ENCODE measurements around the gene BCL2L2. TPM values are rescaled to one million over a fixed set of nuclear protein-coding genes. Genes with fewer than 3 reads are reported as not detected.

The BCL2L2 gene
- total RNA-seq, 2 donors from 2014 or later: 2.7 to 3.2 TPM

DNA sequence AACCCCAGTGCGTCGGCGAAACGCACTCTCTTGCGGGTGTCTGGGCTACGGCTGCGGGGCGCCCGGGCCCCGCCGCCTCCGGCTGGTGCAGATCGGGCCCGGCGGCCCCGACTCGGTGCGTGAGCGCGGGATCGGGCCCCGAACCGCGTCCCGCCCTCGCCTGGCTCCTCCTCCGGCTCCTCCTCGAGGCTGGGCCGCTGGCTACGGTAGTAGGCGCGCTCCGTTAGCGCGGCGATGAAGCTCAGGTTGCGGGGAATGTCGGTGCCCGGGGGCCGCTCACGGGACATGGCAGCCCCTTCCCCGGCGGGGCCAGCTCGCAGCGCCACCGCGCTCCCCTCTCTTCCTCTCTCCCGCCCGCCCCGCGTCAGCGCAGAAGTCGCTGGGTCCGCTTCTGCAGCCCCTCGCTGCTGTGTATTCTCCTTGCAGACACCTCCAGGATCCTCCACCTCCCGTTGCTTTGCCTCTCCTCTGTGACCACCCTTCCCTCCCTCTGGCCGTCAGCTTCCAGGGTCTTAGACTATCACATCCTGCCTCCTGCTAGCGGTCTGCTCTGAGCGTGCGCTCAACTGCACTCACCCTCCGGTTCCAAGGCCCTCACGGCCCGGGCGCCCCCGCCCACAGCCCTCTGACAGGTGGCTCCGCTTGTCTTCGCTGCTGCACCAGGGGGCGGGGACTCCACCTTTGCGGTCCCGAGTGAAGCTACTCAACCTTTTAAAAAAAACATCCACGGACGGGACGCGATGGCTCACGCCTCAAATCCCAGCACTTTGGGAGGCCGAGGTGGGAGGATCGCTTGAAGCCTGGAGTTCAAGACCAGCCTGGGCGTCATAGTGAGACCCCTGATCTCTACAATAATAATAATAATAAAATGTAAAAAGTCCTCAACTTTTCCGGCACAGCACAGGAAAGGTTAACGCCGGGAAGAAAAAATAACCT lies 4.1 kb upstream of the BCL2L2 start, which contains the start of gene PPP1R3E:
PPP1R3E (minus strand) TSS at position 570 of the 936 bp plus-strand sequence; CDS start at position 287, 283 bp downstream.
- Mint-ChIP-seq H3K4me3 (peak within 1 kb of the TSS; percentile 91 to 100), H3K36me3 (ENCODE audit: insufficient read depth in 2 of 2) (peaks cover 1% of the 10 kb centered on the region in 2 donors), H3K27me3 (ENCODE audit: low read depth) (peaks cover 26% of the 10 kb centered on the region), H3K4me1 (ENCODE audit: low read depth) (peaks cover 31% of the 10 kb centered on the region), H3K27ac (peak within 1 kb of the TSS; percentile 93), H3K9me3 (no peaks in the 10 kb centered on the region)
- ATAC-seq (replicated peaks in 1 of 2) (peak; percentile 48), DNase-seq (peak; percentile 90 to 93)

DNA sequence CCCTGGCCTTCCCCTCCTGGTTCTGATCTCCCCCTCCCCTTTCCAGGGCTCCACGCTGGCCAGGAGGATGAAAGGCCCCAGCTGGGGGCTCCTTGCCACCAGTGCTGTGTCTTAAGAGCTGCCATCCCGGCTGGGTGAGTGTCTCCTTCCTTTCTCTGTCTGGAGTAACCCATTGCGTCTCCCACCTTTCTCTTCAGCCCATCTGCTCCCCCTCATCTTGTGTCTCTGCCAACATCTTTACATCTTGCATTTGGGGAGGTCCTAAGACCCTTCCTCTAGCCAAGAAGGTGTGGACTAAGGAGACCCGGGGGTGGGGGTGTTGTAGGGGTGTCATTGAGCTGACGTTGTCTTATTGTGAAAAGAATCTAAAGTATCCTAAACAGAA lies 505 bp downstream of the BCL2L2 start:
- Mint-ChIP-seq H3K27ac (no peak overlapping the region), H3K4me3 (peak overlapping the region; percentile 40 to 68), H3K9me3 (no peaks in the 10 kb centered on the region), H3K4me1 (ENCODE audit: low read depth) (peaks cover 24% of the 10 kb centered on the region), H3K36me3 (ENCODE audit: insufficient read depth in 2 of 2) (peaks cover 0 to 1% of the 10 kb centered on the region in 2 donors), H3K27me3 (ENCODE audit: low read depth) (peaks cover 29% of the 10 kb centered on the region)
- ATAC-seq (replicated peaks in 1 of 2): no peak
- no peak for DNase-seq

GRCh38 chr14:23307687-23308644 lies 1.3 kb downstream of the BCL2L2 start:
- peak overlapping the region in 1 of 2 donors; percentile 12 for H3K4me3 Mint-ChIP-seq
- H3K27me3 Mint-ChIP-seq (ENCODE audit: low read depth): peaks cover 29% of the 10 kb centered on the region
- H3K9me3 Mint-ChIP-seq: no peaks in the 10 kb centered on the region
- ATAC-seq (replicated peaks in 1 of 2) (no peak), DNase-seq (no peak)
- H3K36me3 Mint-ChIP-seq (ENCODE audit: insufficient read depth in 2 of 2): no peaks in the 10 kb centered on the region
- peaks cover 19% of the 10 kb centered on the region for H3K4me1 Mint-ChIP-seq (ENCODE audit: low read depth)
- no peak overlapping the region for H3K27ac Mint-ChIP-seq

DNA sequence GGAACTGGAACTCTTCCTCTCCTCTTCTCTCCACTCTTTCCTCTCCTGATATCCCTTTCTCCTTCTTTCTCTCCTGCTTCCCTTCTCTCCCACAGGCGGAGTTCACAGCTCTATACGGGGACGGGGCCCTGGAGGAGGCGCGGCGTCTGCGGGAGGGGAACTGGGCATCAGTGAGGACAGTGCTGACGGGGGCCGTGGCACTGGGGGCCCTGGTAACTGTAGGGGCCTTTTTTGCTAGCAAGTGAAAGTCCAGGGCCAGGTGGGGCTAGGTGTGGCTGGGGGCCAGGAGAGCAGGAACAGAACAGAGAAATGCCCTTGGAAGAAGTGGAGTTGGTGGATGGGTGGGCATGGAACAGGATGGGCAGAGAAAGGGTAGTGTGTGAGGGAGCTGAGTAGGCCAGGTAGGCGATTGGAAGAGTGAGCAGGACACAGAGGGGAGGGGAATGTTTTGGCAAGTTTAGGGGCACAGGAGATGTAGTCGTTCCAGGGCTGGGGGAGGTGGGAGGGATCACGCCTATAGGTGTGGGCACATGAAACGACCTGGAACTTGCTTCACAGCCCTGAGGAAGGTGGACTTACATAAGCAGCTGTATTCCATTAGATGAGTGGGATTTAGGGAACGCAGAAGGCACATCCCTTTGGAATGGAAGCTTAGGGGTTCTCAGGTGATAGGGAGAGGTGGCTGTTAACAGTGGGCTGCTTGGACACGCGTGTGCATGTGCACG lies 2.2 kb downstream of the BCL2L2 start:
- Mint-ChIP-seq H3K27ac (no peak overlapping the region), H3K4me3 (no peak overlapping the region)
- DNase-seq: no peak

GRCh38 chr14:23310546-23310945 lies 3.9 kb downstream of the BCL2L2 start:
- ATAC-seq (replicated peaks in 1 of 2) (no peak), DNase-seq (no peak)
- H3K27me3 Mint-ChIP-seq (ENCODE audit: low read depth): peaks cover 19% of the 10 kb centered on the region
- H3K9me3 Mint-ChIP-seq: no peaks in the 10 kb centered on the region
- H3K27ac Mint-ChIP-seq: no peak overlapping the region
- H3K36me3 Mint-ChIP-seq (ENCODE audit: insufficient read depth in 2 of 2): no peaks in the 10 kb centered on the region
- no peak overlapping the region for H3K4me3 Mint-ChIP-seq
- peaks cover 16% of the 10 kb centered on the region for H3K4me1 Mint-ChIP-seq (ENCODE audit: low read depth)

More for the DNA sequence above, 2.2 kb downstream of the BCL2L2 start:
- no peak for ATAC-seq (replicated peaks in 1 of 2)
- no peaks in the 10 kb centered on the region for H3K36me3 Mint-ChIP-seq (ENCODE audit: insufficient read depth in 2 of 2)
- H3K27me3 Mint-ChIP-seq (ENCODE audit: low read depth): peaks cover 29% of the 10 kb centered on the region
- peaks cover 16% of the 10 kb centered on the region for H3K4me1 Mint-ChIP-seq (ENCODE audit: low read depth)
- H3K9me3 Mint-ChIP-seq: no peaks in the 10 kb centered on the region

DNA sequence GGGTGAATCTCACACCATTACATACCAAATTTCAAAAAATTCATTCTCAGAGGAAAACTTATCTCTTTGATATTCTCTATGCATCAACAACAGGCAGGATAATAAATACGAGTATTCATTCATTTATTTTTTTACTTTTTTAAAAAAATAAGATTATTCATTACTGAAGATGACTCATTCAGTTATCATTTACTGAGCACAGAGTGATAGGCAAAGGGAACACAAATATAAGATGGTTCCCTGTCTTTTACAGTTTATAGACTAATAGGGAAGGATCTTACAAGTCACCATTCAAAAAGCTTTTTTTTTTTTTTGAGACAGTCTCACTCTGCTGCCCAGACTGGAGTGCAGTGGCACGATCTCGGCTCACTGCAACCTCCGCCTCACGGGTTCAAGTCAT lies 9.7 kb downstream of the BCL2L2 start:
- H3K27ac Mint-ChIP-seq: no peak overlapping the region
- peaks cover 0 to 3% of the 10 kb centered on the region in 2 donors for H3K36me3 Mint-ChIP-seq (ENCODE audit: insufficient read depth in 2 of 2)
- H3K4me1 Mint-ChIP-seq (ENCODE audit: low read depth): peaks cover 12% of the 10 kb centered on the region
- DNase-seq: no peak
- ATAC-seq (replicated peaks in 1 of 2): no peak
- peaks cover 0 to 2% of the 10 kb centered on the region in 2 donors for H3K9me3 Mint-ChIP-seq
- H3K4me3 Mint-ChIP-seq: no peak overlapping the region
- H3K27me3 Mint-ChIP-seq (ENCODE audit: low read depth): no peaks in the 10 kb centered on the region

- H3K9me3 Mint-ChIP-seq: peaks cover 0 to 2% of the 10 kb centered on the region in 2 donors
- no peaks in the 10 kb centered on the region for H3K27me3 Mint-ChIP-seq (ENCODE audit: low read depth)
- peaks cover 27% of the 10 kb centered on the region for H3K4me1 Mint-ChIP-seq (ENCODE audit: low read depth)
- peaks cover 9 to 13% of the 10 kb centered on the region in 2 donors for H3K36me3 Mint-ChIP-seq (ENCODE audit: insufficient read depth in 2 of 2)
- DNase-seq (no peak), ATAC-seq (replicated peaks in 1 of 2) (no peak)
- H3K4me3 Mint-ChIP-seq: peak overlapping the region; percentile 81 to 90
- H3K27ac Mint-ChIP-seq: peak overlapping the region; percentile 94
These were observed 13.3 kb downstream of the BCL2L2 start for GRCh38 chr14:23319746-23320583.

DNA sequence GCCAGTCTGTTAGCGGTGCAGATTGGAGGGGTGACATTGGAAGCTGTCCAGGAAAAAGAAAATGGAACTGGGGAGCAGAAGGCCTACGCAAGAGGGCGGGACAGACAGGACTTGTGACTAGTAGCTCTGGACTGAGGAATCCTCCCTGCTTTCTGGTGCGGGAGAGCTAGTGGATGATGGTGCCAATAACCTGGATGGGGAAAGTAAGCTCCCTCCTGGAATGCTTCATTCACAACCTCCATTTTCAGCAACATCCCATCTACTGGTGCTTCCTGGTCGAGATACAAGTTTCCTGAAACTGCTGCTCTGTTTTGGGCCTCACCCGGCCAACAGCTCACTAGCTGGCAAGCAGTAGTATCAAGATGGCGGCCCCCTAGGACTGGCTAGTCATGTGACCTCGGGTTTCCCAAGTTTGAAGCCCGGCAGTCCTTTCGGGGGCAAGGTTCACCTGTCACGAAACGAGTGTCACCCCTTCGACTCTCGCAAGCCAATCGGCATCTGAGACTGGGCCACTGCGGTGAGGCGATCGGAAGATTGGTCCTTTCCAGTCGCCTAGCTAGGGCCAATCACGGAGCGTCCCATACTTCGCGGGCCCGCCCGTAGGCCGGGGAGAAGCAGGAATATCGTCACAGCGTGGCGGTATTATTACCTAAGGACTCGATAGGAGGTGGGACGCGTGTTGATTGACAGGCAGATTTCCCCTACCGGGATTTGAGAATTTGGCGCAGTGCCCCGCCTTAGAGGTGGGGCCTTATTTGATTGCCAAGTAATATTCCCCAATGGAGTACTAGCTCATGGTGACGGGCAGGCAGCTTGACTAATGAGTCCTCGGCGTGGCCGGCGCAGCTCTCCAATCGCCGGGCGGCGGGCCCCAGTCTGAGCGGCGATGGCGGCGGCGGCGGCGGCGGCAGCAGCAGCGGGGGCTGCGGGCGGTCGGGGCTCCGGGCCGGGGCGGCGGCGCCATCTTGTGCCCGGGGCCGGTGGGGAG lies 14.2 kb downstream of the BCL2L2 start, which contains the start of gene PABPN1:
PABPN1 (plus strand) TSS at position 874 of the 988 bp plus-strand sequence; CDS start at position 887, 13 bp downstream.
- H3K4me1 Mint-ChIP-seq (ENCODE audit: low read depth): peaks cover 27% of the 10 kb centered on the region
- H3K4me3 Mint-ChIP-seq: peak within 1 kb of the TSS; percentile 94 to 99

GRCh38 chr14:23321572-23322547 lies 15.2 kb downstream of the BCL2L2 start:
- Mint-ChIP-seq H3K9me3 (peaks cover 0 to 2% of the 10 kb centered on the region in 2 donors), H3K27me3 (ENCODE audit: low read depth) (no peaks in the 10 kb centered on the region), H3K4me1 (ENCODE audit: low read depth) (peaks cover 27% of the 10 kb centered on the region), H3K27ac (peak overlapping the region; percentile 95), H3K4me3 (peak overlapping the region; percentile 94 to 99), H3K36me3 (ENCODE audit: insufficient read depth in 2 of 2) (peaks cover 12 to 14% of the 10 kb centered on the region in 2 donors)
- DNase-seq: peak; percentile 82 to 86
- peak; percentile 35 to 36 for ATAC-seq (replicated peaks in 1 of 2)

More for the DNA sequence above, 14.2 kb downstream of the BCL2L2 start, which contains the start of gene PABPN1:
- Mint-ChIP-seq H3K36me3 (ENCODE audit: insufficient read depth in 2 of 2) (peaks cover 11 to 14% of the 10 kb centered on the region in 2 donors), H3K27me3 (ENCODE audit: low read depth) (no peaks in the 10 kb centered on the region), H3K9me3 (peaks cover 0 to 2% of the 10 kb centered on the region in 2 donors), H3K27ac (peak within 1 kb of the TSS; percentile 95)
- DNase-seq: peak; percentile 96 to 98
- ATAC-seq (replicated peaks in 1 of 2): peak; percentile 89
